Measurements from ENCODE around the gene XPNPEP1.

DNA sequence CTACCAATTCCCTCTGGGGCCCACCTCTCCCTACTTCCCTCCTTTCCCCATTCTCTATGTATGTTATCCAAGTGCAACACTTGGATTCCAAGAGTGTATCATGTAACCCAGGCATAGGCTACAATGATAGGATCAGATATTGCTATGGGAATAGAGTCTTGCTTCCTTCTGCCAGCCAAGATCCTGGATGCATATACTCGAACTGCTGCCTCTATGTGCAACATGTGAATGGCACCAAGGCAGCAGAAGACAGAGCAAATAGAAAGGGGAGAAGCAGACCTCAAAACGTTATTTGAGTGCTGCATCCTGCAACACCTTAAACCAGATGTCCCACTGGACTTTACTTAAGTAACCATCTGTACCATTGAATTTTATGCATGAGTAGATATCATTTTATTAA, 3.5 kb upstream of the XPNPEP1 start:
- TF ChIP-seq, protein P1, sequence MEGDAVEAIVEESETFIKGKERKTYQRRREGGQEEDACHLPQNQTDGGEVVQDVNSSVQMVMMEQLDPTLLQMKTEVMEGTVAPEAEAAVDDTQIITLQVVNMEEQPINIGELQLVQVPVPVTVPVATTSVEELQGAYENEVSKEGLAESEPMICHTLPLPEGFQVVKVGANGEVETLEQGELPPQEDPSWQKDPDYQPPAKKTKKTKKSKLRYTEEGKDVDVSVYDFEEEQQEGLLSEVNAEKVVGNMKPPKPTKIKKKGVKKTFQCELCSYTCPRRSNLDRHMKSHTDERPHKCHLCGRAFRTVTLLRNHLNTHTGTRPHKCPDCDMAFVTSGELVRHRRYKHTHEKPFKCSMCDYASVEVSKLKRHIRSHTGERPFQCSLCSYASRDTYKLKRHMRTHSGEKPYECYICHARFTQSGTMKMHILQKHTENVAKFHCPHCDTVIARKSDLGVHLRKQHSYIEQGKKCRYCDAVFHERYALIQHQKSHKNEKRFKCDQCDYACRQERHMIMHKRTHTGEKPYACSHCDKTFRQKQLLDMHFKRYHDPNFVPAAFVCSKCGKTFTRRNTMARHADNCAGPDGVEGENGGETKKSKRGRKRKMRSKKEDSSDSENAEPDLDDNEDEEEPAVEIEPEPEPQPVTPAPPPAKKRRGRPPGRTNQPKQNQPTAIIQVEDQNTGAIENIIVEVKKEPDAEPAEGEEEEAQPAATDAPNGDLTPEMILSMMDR (IDR thresholded peaks at IDR 0.05), result no peak
- TF ChIP-seq POLR2A (IDR thresholded peaks at IDR 0.05) (no peak), POLR2AphosphoS5 (IDR thresholded peaks at IDR 0.05) (no peak), EP300 (IDR thresholded peaks at IDR 0.05) (no peak)
